ENCODE data around the gene CORT. TPM values are rescaled to one million over a fixed set of nuclear protein-coding genes. Genes with fewer than 3 reads are reported as not detected.

The CORT gene
- total and polyA plus RNA-seq, 2 donors (not counting 3 experiments of a cell fraction or from before 2014, with no cell fraction given), result 0.11 TPM; not detected in 1

DNA sequence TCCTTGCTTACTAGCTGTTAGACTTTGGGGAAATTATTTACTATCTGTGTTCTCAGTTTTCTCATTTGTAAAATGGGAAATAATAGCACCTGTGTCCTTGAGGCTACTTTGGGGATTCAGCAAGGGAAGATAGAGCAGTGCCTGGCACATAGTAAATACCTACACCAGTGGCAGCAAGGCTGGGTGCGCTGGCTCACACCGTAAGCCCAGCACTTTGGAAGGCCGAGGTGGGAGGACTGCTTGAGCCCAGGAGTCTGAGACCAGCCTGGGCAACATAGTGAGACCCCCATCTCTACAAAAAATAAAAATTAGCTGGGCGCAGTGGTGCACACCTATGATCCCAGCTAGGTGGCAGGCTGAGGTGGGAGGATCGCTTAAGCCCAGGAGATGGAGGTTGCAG lies 28.2 kb upstream of the CORT start:
- POLR2A ChIA-PET, result no interaction called here
- no TSS peak for BruUV-seq (replicated peaks)

More for the DNA sequence above, 28.2 kb upstream of the CORT start:
- TF ChIP-seq MYC (IDR thresholded peaks at IDR 0.05; ENCODE audit: low read depth, low read length) (no peak), POLR2AphosphoS5 (IDR thresholded peaks at IDR 0.05; ENCODE audit: insufficient read depth, low read depth, low read length) (no peak), GATA2 (IDR thresholded peaks at IDR 0.05; ENCODE audit: insufficient read depth, insufficient read length, low read depth, low read length) (no peak), POLR2A (IDR thresholded peaks at IDR 0.05; ENCODE audit: low read depth, low read length) (no peak), EZH2 (IDR thresholded peaks at IDR 0.05; ENCODE audit: borderline replicate concordance, low read depth, low read length, severe bottlenecking) (no peak), FOS (IDR thresholded peaks at IDR 0.05; ENCODE audit: borderline replicate concordance, insufficient read depth, low read length) (no peak), JUN (IDR thresholded peaks at IDR 0.05; ENCODE audit: borderline replicate concordance, insufficient read depth, insufficient read length, low read depth) (no peak)
- TF ChIP-seq, protein P1, sequence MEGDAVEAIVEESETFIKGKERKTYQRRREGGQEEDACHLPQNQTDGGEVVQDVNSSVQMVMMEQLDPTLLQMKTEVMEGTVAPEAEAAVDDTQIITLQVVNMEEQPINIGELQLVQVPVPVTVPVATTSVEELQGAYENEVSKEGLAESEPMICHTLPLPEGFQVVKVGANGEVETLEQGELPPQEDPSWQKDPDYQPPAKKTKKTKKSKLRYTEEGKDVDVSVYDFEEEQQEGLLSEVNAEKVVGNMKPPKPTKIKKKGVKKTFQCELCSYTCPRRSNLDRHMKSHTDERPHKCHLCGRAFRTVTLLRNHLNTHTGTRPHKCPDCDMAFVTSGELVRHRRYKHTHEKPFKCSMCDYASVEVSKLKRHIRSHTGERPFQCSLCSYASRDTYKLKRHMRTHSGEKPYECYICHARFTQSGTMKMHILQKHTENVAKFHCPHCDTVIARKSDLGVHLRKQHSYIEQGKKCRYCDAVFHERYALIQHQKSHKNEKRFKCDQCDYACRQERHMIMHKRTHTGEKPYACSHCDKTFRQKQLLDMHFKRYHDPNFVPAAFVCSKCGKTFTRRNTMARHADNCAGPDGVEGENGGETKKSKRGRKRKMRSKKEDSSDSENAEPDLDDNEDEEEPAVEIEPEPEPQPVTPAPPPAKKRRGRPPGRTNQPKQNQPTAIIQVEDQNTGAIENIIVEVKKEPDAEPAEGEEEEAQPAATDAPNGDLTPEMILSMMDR (IDR thresholded peaks at IDR 0.05; ENCODE audit: extremely low read depth in 1 of 2, insufficient read depth in 1 of 2, low read depth in 1 of 2, low read length in 2 of 2), result no peak
- TF ChIP-seq, protein P2, sequence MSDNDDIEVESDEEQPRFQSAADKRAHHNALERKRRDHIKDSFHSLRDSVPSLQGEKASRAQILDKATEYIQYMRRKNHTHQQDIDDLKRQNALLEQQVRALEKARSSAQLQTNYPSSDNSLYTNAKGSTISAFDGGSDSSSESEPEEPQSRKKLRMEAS (IDR thresholded peaks at IDR 0.05; ENCODE audit: insufficient read depth, insufficient read length), result no peak
- intact Hi-C loops (cut with micrococcal nuclease), result loop anchor here (10.0 kb wide), 1 partner anchor 797 kb away; no protein-coding TSS in a partner anchor
- dilution Hi-C loops (cut with MboI; ENCODE audit: extremely low pct_ligation_motif_present, low sequenced_read_pairs), result no loop called here
- Histone ChIP-seq H3K27ac (ENCODE audit: insufficient read depth, low read depth, low read length) (no peak overlapping the region), H3K4me1 (ENCODE audit: control insufficient read depth, extremely low read depth, insufficient read depth, low read length) (no peaks in the 10 kb centered on the region), H3K4me2 (ENCODE audit: insufficient read depth, low read length) (no peak overlapping the region), H3K4me3 (replicated peaks in 1 of 3; ENCODE audit: insufficient read depth in 1 of 3, low read depth in 1 of 3, low read length in 3 of 3) (no peak overlapping the region), H3K9me1 (replicated peaks; ENCODE audit: control insufficient read depth, extremely low read depth, insufficient read depth, low read length) (no peaks in the 10 kb centered on the region), H3K9me3 (replicated peaks; ENCODE audit: control insufficient read depth, insufficient read depth, low read length) (no peaks in the 10 kb centered on the region), H3K36me3 (ENCODE audit: control insufficient read depth in 2 of 2, extremely low read depth in 1 of 2, insufficient read depth in 2 of 2, low read length in 2 of 2) (peaks cover 26 to 29% of the 10 kb centered on the region in 2 experiments), H4K20me1 (replicated peaks; ENCODE audit: control insufficient read depth, extremely low read depth, insufficient read depth, low read length) (no peaks in the 10 kb centered on the region), H3K27me3 (ENCODE audit: control insufficient read depth in 2 of 2, insufficient read depth in 2 of 2, low read length in 2 of 2) (no peaks in the 10 kb centered on the region), H2AFZ (ENCODE audit: low read depth, low read length) (no peak overlapping the region), H3K79me2 (ENCODE audit: control insufficient read depth, insufficient read depth, low read length) (no peaks in the 10 kb centered on the region), H3K9ac (replicated peaks; ENCODE audit: extremely low read depth, insufficient read depth, low read length) (no peak overlapping the region)
- DNase-seq (ENCODE audit: low read depth, low spot score) (no peak), FAIRE-seq (no peak)
- CTCF ChIA-PET, result interaction anchor here (1.8 kb wide), 1 partner anchor 8 kb away, joined by 7 read pairs; the partner anchor contains the start of gene CENPS

Measured in endothelial cell of umbilical vein (primary cell).